H1 (cell line): ENCODE measurements around the gene FITM1. TPM values are rescaled to one million over a fixed set of nuclear protein-coding genes. Genes with fewer than 3 reads are reported as not detected.

Source experiments
- BRCA1 ChIP-seq: IDR thresholded peaks from 2 replicates; pipeline ENCODE4 v1.6.1; 2012; ENCODE audit warnings: low read depth, low read length, improper control_type of control experiment
- CBX8 ChIP-seq: fragments of 300-800, 300-1000 bp; sonication (generic); IDR thresholded peaks from 2 replicates; pipeline ENCODE4 v1.7.1; 2016; ENCODE audit warnings: low read depth, low read length, borderline replicate concordance
- CHD7 ChIP-seq: fragments of 300-600 bp; sonication (generic); IDR thresholded peaks from 2 replicates; pipeline ENCODE4 v1.7.1; 2012; ENCODE audit warnings: low read length, moderate library complexity, mild to moderate bottlenecking, inconsistent platforms; ENCODE audit not compliant: insufficient replicate concordance
- CREB1 ChIP-seq: IDR thresholded peaks from 2 replicates; pipeline ENCODE4 v1.6.1; 2012; ENCODE audit warnings: inconsistent platforms
- KDM1A ChIP-seq: fragments of 200-600, 300-600 bp; sonication (generic); IDR thresholded peaks from 2 replicates; pipeline ENCODE4 v1.7.1; 2016; ENCODE audit warnings: mild to moderate bottlenecking, low read length, borderline replicate concordance
- POLR2A ChIP-seq, 2 experiments: IDR thresholded peaks; 1 replicate in 1 of 2; 2 replicates in 1 of 2; pipeline ENCODE4 v1.6.1; 2011; ENCODE audit warnings: low read depth in 2 of 2, low read length in 2 of 2, mild to moderate bottlenecking in 2 of 2; ENCODE audit errors: control extremely low read depth in 1 of 2
- RXRA ChIP-seq: IDR thresholded peaks from 2 replicates; pipeline ENCODE4 v1.6.1; 2011; ENCODE audit warnings: low read depth, mild to moderate bottlenecking, low read length, moderate library complexity; ENCODE audit not compliant: insufficient read depth
- SP4 ChIP-seq: IDR thresholded peaks from 2 replicates; pipeline ENCODE4 v1.6.1; 2012; ENCODE audit warnings: low read length, inconsistent platforms
- TAF7 ChIP-seq: optimal IDR thresholded peaks from 2 replicates; pipeline ENCODE3; 2011; ENCODE audit warnings: low read depth, mild to moderate bottlenecking, inconsistent platforms, low read length, moderate library complexity, borderline replicate concordance
- TBP ChIP-seq: IDR thresholded peaks from 2 replicates; pipeline ENCODE4 v1.6.1; 2011; ENCODE audit warnings: low read depth, low read length, improper control_type of control experiment
- TCF12 ChIP-seq: IDR thresholded peaks from 2 replicates; pipeline ENCODE4 v1.6.1; 2011; ENCODE audit warnings: low read depth, mild to moderate bottlenecking, low read length
- YY1 ChIP-seq: IDR thresholded peaks from 2 replicates; pipeline ENCODE4 v1.6.1; 2011; ENCODE audit warnings: low read depth, mild to moderate bottlenecking, low read length
- polyA plus RNA-seq, 7 experiments: library from polyadenylated mRNA; depleted of rRNA in 3 of 7; stranded (reverse) in 5 of 7; unstranded in 2 of 7; fragments of >200 nt in 5 of 7; fragments of 200-250 nt in 2 of 7; gene quantifications; 1 replicate in 5 of 7; 2 replicates in 1 of 7; 4 replicates in 1 of 7; pipeline versions ENCODE4 v1.2.1 to v1.2.3, GENCODE V29; 2011 to 2013; ENCODE audit warnings: missing spikeins in 2 of 7, mixed read lengths in 2 of 7
- total RNA-seq: library from RNA; stranded (reverse); fragmentation: NEBNext Ultra II Directional; extraction: Animal tissue kit (Norgen Biotek cat#: 25700); gene quantifications from 2 replicates; pipeline ENCODE4 v1.2.1, GENCODE V29; 2021

FITM1 gene
- total and polyA plus RNA-seq, 2 of the 8 experiments (the other 6 are each of a cell fraction or from before 2014, with no cell fraction given), result 0.53 to 0.76 TPM

- TF ChIP-seq CHD7 (no peak), KDM1A (no peak), TAF7 (no peak), CBX8 (no peak), RXRA (no peak), TCF12 (no peak), TBP (no peak), CREB1 (no peak), BRCA1 (no peak), POLR2A (IDR thresholded peaks at IDR 0.05; ENCODE audit: control extremely low read depth in 1 of 2, low read depth in 2 of 2, low read length in 2 of 2) (peak in 1 of 2 experiments; percentile 55; a peak in 1 of 3 replicates), YY1 (no peak), SP4 (no peak)
Measured at GRCh38 chr14:24146978-24147760, 16.7 kb downstream of the FITM1 start, which contains the start of gene RNF31 (continued).
